Right lobe of liver (tissue), 6 donors: ENCODE measurements around the gene GRM7. TPM values are rescaled to one million over a fixed set of nuclear protein-coding genes. Genes with fewer than 3 reads are reported as not detected.

ENCODE experiments used
- ATAC-seq, 4 donors: fragments of 200-7000 bp; cut with Tn5 transposase; one replicate each; pipeline ENCODE4 v1.9.1; 2020; ENCODE audit warnings: mild to moderate bottlenecking in 4 of 4, moderate library complexity in 4 of 4
- DNase-seq, 3 donors: peaks; one replicate each; pipeline ENCODE4 v3.0.0-alpha.2; 2020
- H3K27ac ChIP-seq, 3 donors: fragments of 200-600 bp; one replicate each; pipeline ENCODE4 v1.8.0; 2022
- H3K27me3 ChIP-seq, 2 donors: fragments of 200-600 bp; one replicate each; pipeline ENCODE4 v1.8.0; 2022
- H3K36me3 ChIP-seq, 4 donors: fragments of 200-600 bp; sonication (generic) in 1 of 4; one replicate each; pipeline versions ENCODE4 v1.5.1 to v1.8.0; 2017 to 2022; ENCODE audit warnings: control low read depth in 1 of 4
- H3K4me1 ChIP-seq, 4 donors: fragments of 200-600 bp; sonication (generic) in 1 of 4; one replicate each; pipeline versions ENCODE4 v1.5.1 to v1.8.0; 2017 to 2022; ENCODE audit warnings: control low read depth in 1 of 4
- H3K4me3 ChIP-seq, 3 donors: fragments of 200-600 bp; one replicate each; pipeline ENCODE4 v1.8.0; 2022
- H3K9me3 ChIP-seq, 4 donors: fragments of 200-600 bp; sonication (generic) in 1 of 4; one replicate each; pipeline versions ENCODE4 v1.5.1 to v1.8.0; 2017 to 2022; ENCODE audit warnings: control low read depth in 1 of 4
- CTCF ChIP-seq, 4 donors: fragments of 200-600 bp in 3 of 4; fragments of 450-650 bp in 1 of 4; IDR thresholded peaks; one replicate each; pipeline versions ENCODE4 v1.5.1 to v1.8.0; 2016 to 2022; ENCODE audit warnings: antibody characterized with exemption in 4 of 4, mild to moderate bottlenecking in 2 of 4
- POLR2A ChIP-seq: fragments of 450-650 bp; IDR thresholded peaks from one replicate; pipeline ENCODE4 v1.6.1; 2017; ENCODE audit warnings: antibody characterized with exemption, mild to moderate bottlenecking
- WGBS: methylation state at CpG from one replicate; pipeline ENCODE4 v1.1.6; 2018; ENCODE audit warnings: low coverage, low lambda C conversion rate; ENCODE audit not compliant: insufficient coverage; ENCODE audit errors: missing lambda C conversion rate; 5-methylcytosine and 5-hydroxymethylcytosine counted together
- intact Hi-C, 2 donors: fragments of 100-400 bp; cut with DNase I; formaldehyde crosslinking; loops; one replicate each; pipeline versions ENCODE4 v1.11.2 to v1.14.1; 2022
- total RNA-seq, 6 experiments: library from RNA; depleted of rRNA in 2 of 6; stranded (reverse); fragments of >200 nt in 2 of 6; fragmentation: NEBNext Ultra II Directional in 3 of 6; extraction: Animal tissue kit (Norgen Biotek cat#: 25700) in 3 of 6; gene quantifications; one replicate each; pipeline versions ENCODE4 v1.1.0 to v1.2.4, GENCODE V29; 2016 to 2023
- donor health status: DM: no; HTN: yes; CAD: no.
- donor health status: DM: no; HTN: no; CAD: no.
- donor health status: DM: no; HTN: no; CAD: no.
- donor health status: DM: no; HTN: yes; CAD: no.
- donor health status: DM: no; HTN: yes; CAD: no.

Gene GRM7
- total RNA-seq, 6 experiments from 2014 or later: 0.20 to 0.56 TPM; not detected in 4

- H3K27me3 ChIP-seq: no peaks in the 10 kb centered on the region
- intact Hi-C loops: no loop called here
- WGBS: 88% methylated on average over 3 of the region's 3 CpGs
- DNase-seq: no peak
- no peak for ATAC-seq
- H3K36me3 ChIP-seq: no peaks in the 10 kb centered on the region
- H3K4me1 ChIP-seq: peaks cover 0 to 19% (median 0%) of the 10 kb centered on the region in 4 donors
- H3K27ac ChIP-seq: no peak overlapping the region
- H3K4me3 ChIP-seq: no peak overlapping the region
- no peaks in the 10 kb centered on the region for H3K9me3 ChIP-seq
- TF ChIP-seq POLR2A (no peak), CTCF (IDR thresholded peaks at IDR 0.05) (no peak)
These were observed 760.7 kb downstream of the GRM7 start for GRCh38 chr3:7621651-7622050.

GRCh38 chr3:7625021-7625420 is 764.1 kb downstream of the GRM7 start:
- DNase-seq (no peak), ATAC-seq (no peak)
- Histone ChIP-seq H3K27ac (no peak overlapping the region), H3K9me3 (no peaks in the 10 kb centered on the region), H3K4me1 (no peaks in the 10 kb centered on the region), H3K27me3 (no peaks in the 10 kb centered on the region), H3K36me3 (no peaks in the 10 kb centered on the region), H3K4me3 (no peak overlapping the region)
- TF ChIP-seq POLR2A: no peak
- no peak for TF ChIP-seq CTCF (IDR thresholded peaks at IDR 0.05)
- 82% methylated on average over 6 of the region's 6 CpGs for WGBS
- intact Hi-C loops: no loop called here

- ATAC-seq (peak in 2 of 4 donors; percentile 16 to 52), DNase-seq (no peak)
- Histone ChIP-seq H3K27me3 (no peaks in the 10 kb centered on the region), H3K36me3 (no peaks in the 10 kb centered on the region), H3K4me1 (peaks cover 0 to 9% (median 0%) of the 10 kb centered on the region in 4 donors), H3K9me3 (no peaks in the 10 kb centered on the region), H3K4me3 (no peak overlapping the region), H3K27ac (no peak overlapping the region)
- intact Hi-C loops: no loop called here
- 38% methylated on average over 4 of the region's 4 CpGs for WGBS
- TF ChIP-seq CTCF (IDR thresholded peaks at IDR 0.05): no peak
- no peak for TF ChIP-seq POLR2A
These were observed 769.5 kb downstream of the GRM7 start for GRCh38 chr3:7630351-7630911.

- ATAC-seq (peak; percentile 76 to 89 (median 86)), DNase-seq (peak; percentile 62 to 72 (median 69))
- no peak overlapping the region for H3K4me3 ChIP-seq
These were observed 770.0 kb downstream of the GRM7 start for GRCh38 chr3:7630925-7631324.

More at GRCh38 chr3:7630925-7631324, 770.0 kb downstream of the GRM7 start:
- Histone ChIP-seq H3K36me3 (no peaks in the 10 kb centered on the region), H3K27ac (peak overlapping the region in 1 of 3 donors; percentile 25), H3K9me3 (no peaks in the 10 kb centered on the region), H3K4me1 (peaks cover 0 to 9% (median 0%) of the 10 kb centered on the region in 4 donors), H3K27me3 (no peaks in the 10 kb centered on the region)
- intact Hi-C loops: no loop called here
- no peak for TF ChIP-seq CTCF (IDR thresholded peaks at IDR 0.05)
- 35% methylated on average over 4 of the region's 4 CpGs for whole genome bisulfite sequencing
